HepG2 (cell line): ENCODE results near the gene IL1A.

ENCODE experiments used
- CTCF ChIP-seq: sonication (generic); formaldehyde crosslinking; IDR thresholded peaks from 2 replicates; pipeline ENCODE4 v1.5.0; 2020; ENCODE audit warnings: mild to moderate bottlenecking, missing genetic modification reagents, moderate library complexity
- KAT8 ChIP-seq: IDR thresholded peaks from 2 replicates; pipeline ENCODE4 v1.6.1; 2016; ENCODE audit warnings: missing genetic modification reagents, missing compliant biosample characterization
- POLR2A ChIP-seq, 2 experiments: IDR thresholded peaks; 2 replicates each; pipeline ENCODE4 v1.6.1; 2011; ENCODE audit warnings: low read depth in 2 of 2, low read length in 2 of 2, mild to moderate bottlenecking in 1 of 2, moderate library complexity in 1 of 2; ENCODE audit not compliant: insufficient read depth in 1 of 2
- RFX1 ChIP-seq: fragments of 450-650 bp; IDR thresholded peaks from 2 replicates; pipeline ENCODE4 v1.6.1; 2017
- SPEN ChIP-seq: sonication (generic); formaldehyde crosslinking; IDR thresholded peaks from 2 replicates; pipeline ENCODE4 v1.5.1; 2020; ENCODE audit warnings: low read depth, mild to moderate bottlenecking, missing genetic modification reagents
- YY1 ChIP-seq: IDR thresholded peaks from 2 replicates; pipeline ENCODE4 v1.6.1; 2011; ENCODE audit warnings: low read length, low read depth, moderate library complexity, mild to moderate bottlenecking; ENCODE audit not compliant: insufficient read depth, insufficient replicate concordance
- ZBTB7A ChIP-seq: sonication (generic); formaldehyde crosslinking; IDR thresholded peaks from 2 replicates; pipeline ENCODE4 v1.8.0; 2022; ENCODE audit warnings: mild to moderate bottlenecking, missing genetic modification reagents
- ZNF260 ChIP-seq: sonication (generic); formaldehyde crosslinking; IDR thresholded peaks from 2 replicates; pipeline ENCODE4 v1.4.0; 2020; ENCODE audit warnings: missing genetic modification reagents, low read depth, mild to moderate bottlenecking, borderline replicate concordance
- ZNF784 ChIP-seq: sonication (generic); formaldehyde crosslinking; IDR thresholded peaks from 2 replicates; pipeline ENCODE4 v1.5.1; 2020; ENCODE audit warnings: missing genetic modification reagents, mild to moderate bottlenecking, borderline replicate concordance
- ZNF891 ChIP-seq: sonication (generic); formaldehyde crosslinking; IDR thresholded peaks from 2 replicates; pipeline ENCODE4 v1.5.0; 2020; ENCODE audit warnings: mild to moderate bottlenecking, missing genetic modification reagents

DNA sequence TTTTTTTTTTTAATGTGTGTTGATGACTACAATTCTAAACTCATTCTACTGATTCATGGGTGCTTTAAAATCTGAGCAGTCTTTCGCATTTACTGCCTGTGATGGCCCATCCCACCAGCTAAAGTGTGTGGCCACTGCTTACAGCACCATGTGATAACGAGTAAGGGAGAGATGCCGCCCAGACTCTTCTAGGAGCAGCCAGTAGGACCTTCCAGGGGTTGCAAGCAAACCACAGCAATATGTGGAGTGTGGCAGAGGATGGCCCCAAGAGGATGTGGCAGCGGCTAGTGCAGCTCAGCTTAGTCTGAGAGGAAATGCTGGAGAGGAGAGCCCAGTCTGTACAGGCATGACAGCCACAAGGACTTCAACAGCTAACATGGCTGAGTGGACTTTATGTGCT lies 37.4 kb upstream of the IL1A start:
- TF ChIP-seq CTCF (no peak), ZBTB7A (CRISPR knock-in tag) (no peak), ZNF260 (CRISPR knock-in tag) (no peak), SPEN (CRISPR knock-in tag) (no peak), POLR2A (IDR thresholded peaks at IDR 0.05; ENCODE audit: insufficient read depth in 1 of 2, low read depth in 2 of 2, low read length in 2 of 2) (no peak), KAT8 (CRISPR knock-in tag) (no peak), RFX1 (no peak), ZNF784 (CRISPR knock-in tag) (no peak), YY1 (no peak), ZNF891 (no peak)
